Prostate gland (tissue), 2 donors: ENCODE measurements around the gene GRIN2B. TPM values are rescaled to one million over a fixed set of nuclear protein-coding genes. Genes with fewer than 3 reads are reported as not detected.

ENCODE experiments used
- DNase-seq: peaks from one replicate; pipeline ENCODE4 v3.0.0-alpha.2; 2019; ENCODE audit warnings: low spot score
- H3K27ac ChIP-seq, 2 donors: fragments of 200-600 bp; sonication (generic); 2 replicates each; pipeline ENCODE4 v1.5.1; 2017 to 2019
- H3K27me3 ChIP-seq: fragments of 200-600 bp; sonication (generic); replicated peaks from 2 replicates; pipeline ENCODE4 v1.5.1; 2019; ENCODE audit not compliant: insufficient read depth
- H3K36me3 ChIP-seq, 2 donors: fragments of 200-600 bp; sonication (generic); 1 replicate in 1 of 2; 2 replicates in 1 of 2; pipeline versions ENCODE4 v1.5.1 to v1.8.1; 2017 to 2019
- H3K4me1 ChIP-seq: fragments of 200-600 bp; sonication (generic); replicated peaks from 2 replicates; pipeline ENCODE4 v1.5.1; 2019
- H3K4me3 ChIP-seq, 2 donors: fragments of 200-600 bp; sonication (generic); 2 replicates each; pipeline ENCODE4 v1.5.1; 2017 to 2019
- H3K9me3 ChIP-seq: fragments of 200-600 bp; sonication (generic); 2 replicates; pipeline ENCODE4 v1.5.1; 2017
- POLR2A ChIP-seq: fragments of 450-650 bp; IDR thresholded peaks from one replicate; pipeline ENCODE4 v1.6.1; 2016; ENCODE audit warnings: antibody characterized with exemption, mild to moderate bottlenecking
- POLR2AphosphoS5 ChIP-seq: sonication (generic); formaldehyde crosslinking; IDR thresholded peaks from one replicate; pipeline ENCODE4 v1.6.1; 2017; ENCODE audit warnings: antibody characterized with exemption
- WGBS: methylation state at CpG from one replicate; pipeline ENCODE4 v1.1.5; 2018; 5-methylcytosine and 5-hydroxymethylcytosine counted together
- intact Hi-C: fragments of 100-400 bp; cut with DNase I; formaldehyde crosslinking; loops from one replicate; pipeline ENCODE4 v1.14.2; 2022
- total RNA-seq, 2 donors: library from RNA; depleted of rRNA; stranded (reverse); fragments of >200 nt; gene quantifications; one replicate each; pipeline ENCODE4 v1.1.0, GENCODE V29; 2016
- TF ChIP-seq, protein P1 (sequence below), 4 experiments: fragments of 200-600 bp in 2 of 4; fragments of 450-650 bp in 2 of 4; sonication (generic) in 2 of 4; IDR thresholded peaks; 1 replicate in 3 of 4; 2 replicates in 1 of 4; pipeline ENCODE4 v1.5.1; 2016 to 2019; ENCODE audit warnings: antibody characterized with exemption in 4 of 4, mild to moderate bottlenecking in 2 of 4, moderate library complexity in 2 of 4

Gene GRIN2B
- total RNA-seq, 2 donors from 2014 or later, result 0.11 TPM; not detected in 1

DNA sequence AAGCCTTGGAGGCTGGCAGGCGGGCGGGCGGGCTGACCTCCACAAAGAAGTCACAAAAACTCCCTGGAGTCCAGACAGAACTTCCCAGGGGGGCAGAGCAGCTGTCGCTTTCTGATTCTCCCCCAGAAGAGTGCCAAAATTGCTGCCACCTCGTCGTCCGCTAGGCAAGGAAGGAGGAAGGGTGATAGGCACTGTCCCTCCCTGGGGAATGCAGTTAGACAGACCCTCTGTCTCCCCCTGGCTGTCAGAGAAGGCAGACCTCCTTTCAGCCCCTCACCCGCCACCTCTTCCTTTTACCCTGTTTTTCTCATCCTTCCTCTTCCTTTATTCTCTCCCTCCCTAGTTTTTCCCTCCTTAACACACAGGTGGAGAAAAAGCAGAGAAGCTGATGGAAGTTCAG, 18.7 kb downstream of the GRIN2B start:
- H3K27ac ChIP-seq, result no peak overlapping the region
- TF ChIP-seq POLR2AphosphoS5, result no peak
- TF ChIP-seq, protein P1, sequence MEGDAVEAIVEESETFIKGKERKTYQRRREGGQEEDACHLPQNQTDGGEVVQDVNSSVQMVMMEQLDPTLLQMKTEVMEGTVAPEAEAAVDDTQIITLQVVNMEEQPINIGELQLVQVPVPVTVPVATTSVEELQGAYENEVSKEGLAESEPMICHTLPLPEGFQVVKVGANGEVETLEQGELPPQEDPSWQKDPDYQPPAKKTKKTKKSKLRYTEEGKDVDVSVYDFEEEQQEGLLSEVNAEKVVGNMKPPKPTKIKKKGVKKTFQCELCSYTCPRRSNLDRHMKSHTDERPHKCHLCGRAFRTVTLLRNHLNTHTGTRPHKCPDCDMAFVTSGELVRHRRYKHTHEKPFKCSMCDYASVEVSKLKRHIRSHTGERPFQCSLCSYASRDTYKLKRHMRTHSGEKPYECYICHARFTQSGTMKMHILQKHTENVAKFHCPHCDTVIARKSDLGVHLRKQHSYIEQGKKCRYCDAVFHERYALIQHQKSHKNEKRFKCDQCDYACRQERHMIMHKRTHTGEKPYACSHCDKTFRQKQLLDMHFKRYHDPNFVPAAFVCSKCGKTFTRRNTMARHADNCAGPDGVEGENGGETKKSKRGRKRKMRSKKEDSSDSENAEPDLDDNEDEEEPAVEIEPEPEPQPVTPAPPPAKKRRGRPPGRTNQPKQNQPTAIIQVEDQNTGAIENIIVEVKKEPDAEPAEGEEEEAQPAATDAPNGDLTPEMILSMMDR (IDR thresholded peaks at IDR 0.05), result no peak
- TF ChIP-seq POLR2A, result no peak
- no peak for DNase-seq
- H3K36me3 ChIP-seq, result no peaks in the 10 kb centered on the region
- H3K9me3 ChIP-seq, result no peaks in the 10 kb centered on the region
- 72% methylated on average over 8 of the region's 8 CpGs for WGBS
- intact Hi-C loops, result no loop called here
- H3K27me3 ChIP-seq, result peaks cover 6% of the 10 kb centered on the region
- H3K4me3 ChIP-seq, result no peak overlapping the region
- H3K4me1 ChIP-seq, result no peaks in the 10 kb centered on the region

DNA sequence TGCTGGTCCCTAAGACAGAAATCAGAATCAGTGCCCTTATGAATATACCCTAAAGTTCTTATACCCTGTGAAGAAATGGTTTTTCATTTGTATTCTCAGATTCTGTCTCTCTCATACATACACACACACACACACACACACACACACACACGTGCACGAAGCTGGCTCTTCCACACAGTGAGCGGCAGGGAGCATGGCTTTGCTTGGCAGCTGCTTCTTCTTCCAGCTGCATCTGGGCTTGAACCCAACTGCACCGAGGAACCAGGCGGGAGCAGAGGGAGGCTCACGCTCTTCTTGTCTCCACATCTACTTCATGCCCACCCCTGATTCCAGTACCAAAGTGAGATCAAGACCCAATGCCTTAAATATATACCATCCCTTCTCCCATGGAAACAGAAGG, 19.4 kb downstream of the GRIN2B start:
- Histone ChIP-seq H3K4me1 (no peaks in the 10 kb centered on the region), H3K27me3 (peaks cover 6% of the 10 kb centered on the region), H3K4me3 (no peak overlapping the region), H3K27ac (no peak overlapping the region), H3K9me3 (no peaks in the 10 kb centered on the region), H3K36me3 (no peaks in the 10 kb centered on the region)
- no peak for DNase-seq
- 54% methylated on average over 6 of the region's 6 CpGs for WGBS
- no peak for TF ChIP-seq POLR2A
- TF ChIP-seq POLR2AphosphoS5, result no peak
- TF ChIP-seq, protein P1 (IDR thresholded peaks at IDR 0.05), result no peak
- intact Hi-C loops, result no loop called here

DNA sequence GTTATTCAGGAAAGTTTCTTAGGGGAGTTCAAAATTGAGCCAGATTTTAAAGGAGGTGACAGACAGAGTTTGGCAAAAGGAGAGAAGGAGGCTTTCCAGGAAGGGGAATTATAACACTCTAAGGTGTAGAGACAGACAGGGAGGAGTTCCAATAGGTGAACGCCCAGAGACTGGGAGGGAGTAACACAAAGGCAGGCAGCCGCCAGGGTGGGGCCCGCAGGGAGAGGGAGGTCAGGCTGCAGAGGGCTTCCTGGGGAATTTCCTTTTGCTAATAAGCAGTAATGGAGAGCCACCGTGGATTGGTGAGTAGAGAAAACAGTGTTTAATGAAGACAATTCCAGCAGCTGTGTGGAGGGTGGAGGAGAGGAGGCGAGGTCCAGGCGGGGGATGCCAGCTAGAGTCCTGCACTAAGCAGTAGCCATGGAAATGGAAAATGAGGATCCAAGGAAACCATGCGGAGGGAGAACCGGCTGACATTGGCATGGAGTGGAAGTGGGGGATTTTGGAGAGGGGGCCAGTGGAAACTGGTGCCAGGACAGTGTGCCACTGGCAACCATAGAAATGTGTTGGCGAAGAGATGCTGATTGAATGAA, 22.2 kb downstream of the GRIN2B start:
- no peak for DNase-seq
- H3K27ac ChIP-seq, result no peak overlapping the region
- no peaks in the 10 kb centered on the region for H3K4me1 ChIP-seq
- H3K36me3 ChIP-seq, result no peaks in the 10 kb centered on the region
- H3K27me3 ChIP-seq, result peaks cover 6% of the 10 kb centered on the region
- no peak for TF ChIP-seq POLR2AphosphoS5
- TF ChIP-seq, protein P1 (IDR thresholded peaks at IDR 0.05), result no peak
- WGBS, result 62% methylated on average over 9 of the region's 9 CpGs
- H3K9me3 ChIP-seq, result no peaks in the 10 kb centered on the region
- no peak overlapping the region for H3K4me3 ChIP-seq
- intact Hi-C loops, result no loop called here

DNA sequence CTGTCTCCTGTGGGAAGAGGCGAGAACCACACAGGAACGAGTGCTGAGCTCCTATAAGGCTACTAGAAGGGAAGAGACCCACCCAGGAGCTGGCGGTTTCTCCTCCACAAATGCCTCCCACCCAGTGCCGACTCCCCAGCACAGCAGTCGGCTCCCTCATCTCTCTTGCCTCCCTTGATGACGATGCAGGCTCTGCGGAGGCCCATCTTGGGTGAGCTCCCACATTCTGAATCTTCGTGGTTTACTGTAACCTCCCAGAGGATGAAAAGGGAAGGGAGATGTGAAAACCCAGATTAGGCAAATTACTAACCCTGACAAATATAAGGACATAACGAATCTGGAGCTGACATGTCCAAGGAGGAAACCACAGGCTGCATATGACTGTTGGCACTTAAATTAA, 23.8 kb downstream of the GRIN2B start:
- Histone ChIP-seq H3K27ac (no peak overlapping the region), H3K9me3 (no peaks in the 10 kb centered on the region), H3K4me1 (no peaks in the 10 kb centered on the region), H3K4me3 (no peak overlapping the region), H3K36me3 (no peaks in the 10 kb centered on the region), H3K27me3 (peaks cover under 1% of the 10 kb centered on the region)
- DNase-seq, result no peak
- WGBS, result 86% methylated on average over 9 of the region's 9 CpGs
- TF ChIP-seq POLR2AphosphoS5 (no peak), POLR2A (no peak)
- TF ChIP-seq, protein P1 (IDR thresholded peaks at IDR 0.05), result no peak
- intact Hi-C loops, result no loop called here

DNA sequence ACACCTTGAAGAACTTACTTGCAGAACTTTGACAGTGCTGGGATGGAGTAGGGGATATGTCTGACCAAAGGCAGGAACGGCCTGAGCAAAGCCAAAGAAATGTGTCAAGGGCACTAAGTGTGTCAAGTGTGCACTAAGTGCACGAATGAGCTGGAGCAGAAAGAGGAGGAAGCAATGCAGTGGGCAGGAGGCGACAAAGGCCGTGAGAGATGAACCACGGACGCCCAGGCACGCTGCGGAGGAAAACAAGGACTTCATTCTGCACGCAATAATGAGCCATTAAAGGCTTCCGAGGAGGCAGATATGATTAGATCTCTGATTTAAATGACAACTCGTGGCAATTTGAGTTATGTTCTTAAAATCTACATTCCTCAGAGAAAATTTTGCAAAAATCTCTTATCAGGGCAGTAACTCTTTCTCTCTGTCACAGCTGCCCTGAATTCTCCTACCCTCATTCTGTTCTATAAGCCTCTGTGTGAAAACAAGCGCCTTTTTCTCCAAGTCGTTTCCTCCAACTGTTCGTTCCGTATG, 25.3 kb downstream of the GRIN2B start:
- intact Hi-C loops, result no loop called here
- no peak for TF ChIP-seq POLR2AphosphoS5
- TF ChIP-seq, protein P1 (IDR thresholded peaks at IDR 0.05), result no peak
- TF ChIP-seq POLR2A, result no peak
- H3K9me3 ChIP-seq, result no peaks in the 10 kb centered on the region
- WGBS, result 61% methylated on average over 15 of the region's 15 CpGs
- no peak overlapping the region for H3K27ac ChIP-seq
- H3K4me3 ChIP-seq, result no peak overlapping the region
- H3K4me1 ChIP-seq, result no peaks in the 10 kb centered on the region
- no peak for DNase-seq
- no peaks in the 10 kb centered on the region for H3K27me3 ChIP-seq
- H3K36me3 ChIP-seq, result no peaks in the 10 kb centered on the region
